ENCODE measurements around the gene MAFG.

GRCh38 chr17:81961521-81962498 lies 34.3 kb upstream of the MAFG start:
- TF ChIP-seq CTCF (IDR thresholded peaks at IDR 0.05) = no peak
- no peak for TF ChIP-seq POLR2A (IDR thresholded peaks at IDR 0.05)
